ENCODE measurements around the gene LRCH3.
"Not testable (repeated sequence)": the region's sequence is repeated elsewhere in the genome, so short reads cannot be mapped to it uniquely, and the experiment has no call there.

The LRCH3 gene

GRCh38 chr3:197913641-197914380 lies 122.8 kb downstream of the LRCH3 start:
- in situ Hi-C loops (cut with MboI; ENCODE audit: low sequenced_read_pairs), result no loop called here

GRCh38 chr3:197921429-197922275 lies 130.6 kb downstream of the LRCH3 start:
- in situ Hi-C loops (cut with MboI; ENCODE audit: low sequenced_read_pairs), result not testable (repeated sequence)

- in situ Hi-C loops (cut with MboI; ENCODE audit: low sequenced_read_pairs), result no loop called here
Measured at GRCh38 chr3:197926418-197926817, 135.4 kb downstream of the LRCH3 start.

GRCh38 chr3:197927578-197927977 lies 136.5 kb downstream of the LRCH3 start:
- in situ Hi-C loops (cut with MboI; ENCODE audit: low sequenced_read_pairs), result not testable (repeated sequence)

GRCh38 chr3:197936819-197937384 lies 145.8 kb downstream of the LRCH3 start:
- in situ Hi-C loops (cut with MboI; ENCODE audit: low sequenced_read_pairs), result no loop called here
